ENCODE results near the gene CSMD2. TPM values are rescaled to one million over a fixed set of nuclear protein-coding genes. Genes with fewer than 3 reads are reported as not detected.

CSMD2 gene
- total RNA-seq, 1 experiment from 2014 or later = 13.2 TPM

DNA sequence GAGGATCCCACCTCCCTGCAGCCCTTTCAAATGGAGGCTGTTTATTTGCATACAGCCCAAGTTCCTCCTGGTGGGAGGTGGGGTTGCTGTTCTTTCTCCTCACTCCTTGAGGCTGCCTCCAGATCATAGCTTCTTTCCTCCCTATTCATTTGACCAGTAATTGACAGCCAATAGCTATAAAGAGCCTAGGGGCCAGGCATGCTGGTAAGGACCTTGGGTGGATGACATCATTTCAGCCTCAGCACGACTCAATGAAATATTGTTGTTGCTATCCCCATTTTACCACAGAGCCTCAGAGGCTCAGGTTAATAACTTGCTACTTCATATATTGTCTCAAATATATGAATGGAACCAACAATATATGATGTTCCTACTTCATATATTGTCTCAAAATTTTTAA is 661.5 kb downstream of the CSMD2 start (continued):
- TF ChIP-seq, protein P1, sequence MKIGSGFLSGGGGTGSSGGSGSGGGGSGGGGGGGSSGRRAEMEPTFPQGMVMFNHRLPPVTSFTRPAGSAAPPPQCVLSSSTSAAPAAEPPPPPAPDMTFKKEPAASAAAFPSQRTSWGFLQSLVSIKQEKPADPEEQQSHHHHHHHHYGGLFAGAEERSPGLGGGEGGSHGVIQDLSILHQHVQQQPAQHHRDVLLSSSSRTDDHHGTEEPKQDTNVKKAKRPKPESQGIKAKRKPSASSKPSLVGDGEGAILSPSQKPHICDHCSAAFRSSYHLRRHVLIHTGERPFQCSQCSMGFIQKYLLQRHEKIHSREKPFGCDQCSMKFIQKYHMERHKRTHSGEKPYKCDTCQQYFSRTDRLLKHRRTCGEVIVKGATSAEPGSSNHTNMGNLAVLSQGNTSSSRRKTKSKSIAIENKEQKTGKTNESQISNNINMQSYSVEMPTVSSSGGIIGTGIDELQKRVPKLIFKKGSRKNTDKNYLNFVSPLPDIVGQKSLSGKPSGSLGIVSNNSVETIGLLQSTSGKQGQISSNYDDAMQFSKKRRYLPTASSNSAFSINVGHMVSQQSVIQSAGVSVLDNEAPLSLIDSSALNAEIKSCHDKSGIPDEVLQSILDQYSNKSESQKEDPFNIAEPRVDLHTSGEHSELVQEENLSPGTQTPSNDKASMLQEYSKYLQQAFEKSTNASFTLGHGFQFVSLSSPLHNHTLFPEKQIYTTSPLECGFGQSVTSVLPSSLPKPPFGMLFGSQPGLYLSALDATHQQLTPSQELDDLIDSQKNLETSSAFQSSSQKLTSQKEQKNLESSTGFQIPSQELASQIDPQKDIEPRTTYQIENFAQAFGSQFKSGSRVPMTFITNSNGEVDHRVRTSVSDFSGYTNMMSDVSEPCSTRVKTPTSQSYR (CRISPR knock-in tag; IDR thresholded peaks at IDR 0.05) = no peak
- no peak for TF ChIP-seq CBFB (CRISPR knock-in tag; IDR thresholded peaks at IDR 0.05; ENCODE audit: low read depth)

DNA sequence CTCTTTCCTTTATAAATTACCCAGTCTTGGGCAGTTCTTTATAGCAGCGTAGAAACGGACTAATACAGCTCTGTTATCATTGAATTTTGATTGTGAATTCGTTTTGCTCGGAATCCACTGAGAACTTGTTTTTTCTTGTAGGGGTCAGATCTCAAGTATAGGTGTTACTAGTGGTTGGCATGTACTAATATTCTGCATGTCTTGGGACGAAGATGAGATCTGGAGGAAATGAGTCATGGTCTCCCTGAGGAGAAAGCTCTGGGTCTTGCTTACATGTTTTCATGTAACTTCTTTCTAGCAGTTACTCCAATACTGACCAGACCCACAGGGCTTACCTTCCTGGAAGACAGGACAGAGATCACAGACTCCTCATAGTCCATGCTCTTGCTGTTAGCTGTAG is 662.3 kb downstream of the CSMD2 start:
- no peak for DNase-seq (ENCODE audit: low spot score)
- POLR2A ChIA-PET = no interaction called here

DNA sequence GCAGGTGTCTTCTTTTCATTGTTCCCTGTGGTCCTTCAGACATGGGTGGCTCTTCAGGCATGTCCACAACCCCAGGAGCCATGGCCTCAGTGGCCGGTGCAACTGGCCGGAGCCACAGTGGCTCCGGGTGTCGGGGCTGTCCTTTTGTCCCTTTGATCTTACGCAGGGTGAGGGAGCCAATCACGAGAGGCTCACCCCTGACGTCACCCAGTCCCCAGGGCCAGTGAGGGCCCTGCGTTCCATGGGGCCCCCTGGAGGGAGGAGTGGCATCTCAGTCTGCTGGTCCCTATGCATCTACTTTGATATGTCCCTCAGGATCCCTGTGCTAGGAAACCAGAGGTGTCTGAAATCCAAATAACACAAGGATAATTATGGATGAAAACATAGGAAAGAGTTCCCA is 663.3 kb downstream of the CSMD2 start:
- Mint-ChIP-seq H3K27ac (no peak overlapping the region), H3K27me3 (ENCODE audit: low read depth) (no peaks in the 10 kb centered on the region; the same call in 1 of the 2 replicates), H3K4me1 (peaks cover 9% of the 10 kb centered on the region), H3K9me3 (peaks cover 22% of the 10 kb centered on the region), H3K4me3 (no peak overlapping the region), H3K36me3 (no peaks in the 10 kb centered on the region)
- no peak for DNase-seq (ENCODE audit: low spot score)
- no peak for ATAC-seq
- TF ChIP-seq, protein P2, sequence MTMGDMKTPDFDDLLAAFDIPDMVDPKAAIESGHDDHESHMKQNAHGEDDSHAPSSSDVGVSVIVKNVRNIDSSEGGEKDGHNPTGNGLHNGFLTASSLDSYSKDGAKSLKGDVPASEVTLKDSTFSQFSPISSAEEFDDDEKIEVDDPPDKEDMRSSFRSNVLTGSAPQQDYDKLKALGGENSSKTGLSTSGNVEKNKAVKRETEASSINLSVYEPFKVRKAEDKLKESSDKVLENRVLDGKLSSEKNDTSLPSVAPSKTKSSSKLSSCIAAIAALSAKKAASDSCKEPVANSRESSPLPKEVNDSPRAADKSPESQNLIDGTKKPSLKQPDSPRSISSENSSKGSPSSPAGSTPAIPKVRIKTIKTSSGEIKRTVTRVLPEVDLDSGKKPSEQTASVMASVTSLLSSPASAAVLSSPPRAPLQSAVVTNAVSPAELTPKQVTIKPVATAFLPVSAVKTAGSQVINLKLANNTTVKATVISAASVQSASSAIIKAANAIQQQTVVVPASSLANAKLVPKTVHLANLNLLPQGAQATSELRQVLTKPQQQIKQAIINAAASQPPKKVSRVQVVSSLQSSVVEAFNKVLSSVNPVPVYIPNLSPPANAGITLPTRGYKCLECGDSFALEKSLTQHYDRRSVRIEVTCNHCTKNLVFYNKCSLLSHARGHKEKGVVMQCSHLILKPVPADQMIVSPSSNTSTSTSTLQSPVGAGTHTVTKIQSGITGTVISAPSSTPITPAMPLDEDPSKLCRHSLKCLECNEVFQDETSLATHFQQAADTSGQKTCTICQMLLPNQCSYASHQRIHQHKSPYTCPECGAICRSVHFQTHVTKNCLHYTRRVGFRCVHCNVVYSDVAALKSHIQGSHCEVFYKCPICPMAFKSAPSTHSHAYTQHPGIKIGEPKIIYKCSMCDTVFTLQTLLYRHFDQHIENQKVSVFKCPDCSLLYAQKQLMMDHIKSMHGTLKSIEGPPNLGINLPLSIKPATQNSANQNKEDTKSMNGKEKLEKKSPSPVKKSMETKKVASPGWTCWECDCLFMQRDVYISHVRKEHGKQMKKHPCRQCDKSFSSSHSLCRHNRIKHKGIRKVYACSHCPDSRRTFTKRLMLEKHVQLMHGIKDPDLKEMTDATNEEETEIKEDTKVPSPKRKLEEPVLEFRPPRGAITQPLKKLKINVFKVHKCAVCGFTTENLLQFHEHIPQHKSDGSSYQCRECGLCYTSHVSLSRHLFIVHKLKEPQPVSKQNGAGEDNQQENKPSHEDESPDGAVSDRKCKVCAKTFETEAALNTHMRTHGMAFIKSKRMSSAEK (CRISPR knock-in tag; IDR thresholded peaks at IDR 0.05; ENCODE audit: borderline replicate concordance) = no peak
- TF ChIP-seq SMAD3 (CRISPR knock-in tag; IDR thresholded peaks at IDR 0.05; ENCODE audit: borderline replicate concordance) (no peak), KAT7 (CRISPR knock-in tag; IDR thresholded peaks at IDR 0.05; ENCODE audit: borderline replicate concordance) (no peak)
- CTCF ChIA-PET = interaction anchor here (0.6 kb wide), 1 partner anchor 513 kb away, joined by 3 read pairs; no protein-coding TSS in a partner anchor
- POLR2A ChIA-PET = interaction anchor here (0.6 kb wide), 1 partner anchor 56 kb away, joined by 3 read pairs; no protein-coding TSS in a partner anchor

More for the DNA sequence above, 662.3 kb downstream of the CSMD2 start:
- no peak for ATAC-seq
- Mint-ChIP-seq H3K36me3 (no peaks in the 10 kb centered on the region), H3K4me3 (no peak overlapping the region), H3K27ac (no peak overlapping the region), H3K9me3 (peaks cover 13% of the 10 kb centered on the region), H3K27me3 (ENCODE audit: low read depth) (no peaks in the 10 kb centered on the region; the same call in 1 of the 2 replicates), H3K4me1 (peaks cover 12% of the 10 kb centered on the region)
- CTCF ChIA-PET = no interaction called here
- TF ChIP-seq ZBTB21 (CRISPR knock-in tag; IDR thresholded peaks at IDR 0.05; ENCODE audit: borderline replicate concordance) (no peak), NFYB (CRISPR knock-in tag; conservative IDR thresholded peaks at IDR 0.05; ENCODE audit: low read depth) (no peak)
- TF ChIP-seq, protein P3, sequence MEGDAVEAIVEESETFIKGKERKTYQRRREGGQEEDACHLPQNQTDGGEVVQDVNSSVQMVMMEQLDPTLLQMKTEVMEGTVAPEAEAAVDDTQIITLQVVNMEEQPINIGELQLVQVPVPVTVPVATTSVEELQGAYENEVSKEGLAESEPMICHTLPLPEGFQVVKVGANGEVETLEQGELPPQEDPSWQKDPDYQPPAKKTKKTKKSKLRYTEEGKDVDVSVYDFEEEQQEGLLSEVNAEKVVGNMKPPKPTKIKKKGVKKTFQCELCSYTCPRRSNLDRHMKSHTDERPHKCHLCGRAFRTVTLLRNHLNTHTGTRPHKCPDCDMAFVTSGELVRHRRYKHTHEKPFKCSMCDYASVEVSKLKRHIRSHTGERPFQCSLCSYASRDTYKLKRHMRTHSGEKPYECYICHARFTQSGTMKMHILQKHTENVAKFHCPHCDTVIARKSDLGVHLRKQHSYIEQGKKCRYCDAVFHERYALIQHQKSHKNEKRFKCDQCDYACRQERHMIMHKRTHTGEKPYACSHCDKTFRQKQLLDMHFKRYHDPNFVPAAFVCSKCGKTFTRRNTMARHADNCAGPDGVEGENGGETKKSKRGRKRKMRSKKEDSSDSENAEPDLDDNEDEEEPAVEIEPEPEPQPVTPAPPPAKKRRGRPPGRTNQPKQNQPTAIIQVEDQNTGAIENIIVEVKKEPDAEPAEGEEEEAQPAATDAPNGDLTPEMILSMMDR (IDR thresholded peaks at IDR 0.05) = no peak

DNA sequence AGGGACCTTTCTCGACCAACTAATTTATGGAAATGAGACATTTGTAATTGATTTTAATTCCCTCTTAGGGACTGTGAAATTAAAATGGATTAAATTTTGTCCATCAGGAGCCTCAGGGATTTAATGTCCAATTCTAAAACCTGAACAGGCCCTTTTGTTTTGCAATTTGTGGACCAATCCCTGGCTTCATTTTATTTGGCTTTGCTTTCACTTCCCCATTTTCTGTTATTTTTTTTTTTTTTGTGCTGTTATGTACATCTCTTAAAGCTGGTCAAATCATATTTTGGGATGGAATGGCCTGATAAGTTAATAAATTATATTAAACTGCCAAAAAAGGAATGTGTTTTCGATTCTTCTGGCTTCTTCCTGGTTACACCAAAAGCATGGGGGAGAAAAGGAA is 663.7 kb downstream of the CSMD2 start:
- peaks cover 3% of the 10 kb centered on the region for H3K36me3 Mint-ChIP-seq
- ATAC-seq (no peak), DNase-seq (ENCODE audit: low spot score) (no peak)
- POLR2A ChIA-PET = interaction anchor here (0.6 kb wide), 1 partner anchor 56 kb away, joined by 3 read pairs; no protein-coding TSS in a partner anchor
- peaks cover 9% of the 10 kb centered on the region for H3K4me1 Mint-ChIP-seq
- no peak overlapping the region for H3K4me3 Mint-ChIP-seq
- CTCF ChIA-PET = interaction anchor here (0.6 to 1.5 kb wide), 6 partner anchors 12 to 514 kb away, joined by 3 to 7 read pairs (median 4); no protein-coding TSS in a partner anchor
- no peak overlapping the region for H3K27ac Mint-ChIP-seq
- no peaks in the 10 kb centered on the region; the same call in 1 of the 2 replicates for H3K27me3 Mint-ChIP-seq (ENCODE audit: low read depth)
- peaks cover 27% of the 10 kb centered on the region for H3K9me3 Mint-ChIP-seq
- TF ChIP-seq, protein P4, sequence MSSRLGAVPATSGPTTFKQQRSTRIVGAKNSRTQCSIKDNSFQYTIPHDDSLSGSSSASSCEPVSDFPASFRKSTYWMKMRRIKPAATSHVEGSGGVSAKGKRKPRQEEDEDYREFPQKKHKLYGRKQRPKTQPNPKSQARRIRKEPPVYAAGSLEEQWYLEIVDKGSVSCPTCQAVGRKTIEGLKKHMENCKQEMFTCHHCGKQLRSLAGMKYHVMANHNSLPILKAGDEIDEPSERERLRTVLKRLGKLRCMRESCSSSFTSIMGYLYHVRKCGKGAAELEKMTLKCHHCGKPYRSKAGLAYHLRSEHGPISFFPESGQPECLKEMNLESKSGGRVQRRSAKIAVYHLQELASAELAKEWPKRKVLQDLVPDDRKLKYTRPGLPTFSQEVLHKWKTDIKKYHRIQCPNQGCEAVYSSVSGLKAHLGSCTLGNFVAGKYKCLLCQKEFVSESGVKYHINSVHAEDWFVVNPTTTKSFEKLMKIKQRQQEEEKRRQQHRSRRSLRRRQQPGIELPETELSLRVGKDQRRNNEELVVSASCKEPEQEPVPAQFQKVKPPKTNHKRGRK (CRISPR knock-in tag; IDR thresholded peaks at IDR 0.05; ENCODE audit: borderline replicate concordance) = no peak
- TF ChIP-seq, protein P5, sequence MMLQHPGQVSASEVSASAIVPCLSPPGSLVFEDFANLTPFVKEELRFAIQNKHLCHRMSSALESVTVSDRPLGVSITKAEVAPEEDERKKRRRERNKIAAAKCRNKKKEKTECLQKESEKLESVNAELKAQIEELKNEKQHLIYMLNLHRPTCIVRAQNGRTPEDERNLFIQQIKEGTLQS (CRISPR knock-in tag; conservative IDR thresholded peaks at IDR 0.05) = no peak
- TF ChIP-seq, protein P6, sequence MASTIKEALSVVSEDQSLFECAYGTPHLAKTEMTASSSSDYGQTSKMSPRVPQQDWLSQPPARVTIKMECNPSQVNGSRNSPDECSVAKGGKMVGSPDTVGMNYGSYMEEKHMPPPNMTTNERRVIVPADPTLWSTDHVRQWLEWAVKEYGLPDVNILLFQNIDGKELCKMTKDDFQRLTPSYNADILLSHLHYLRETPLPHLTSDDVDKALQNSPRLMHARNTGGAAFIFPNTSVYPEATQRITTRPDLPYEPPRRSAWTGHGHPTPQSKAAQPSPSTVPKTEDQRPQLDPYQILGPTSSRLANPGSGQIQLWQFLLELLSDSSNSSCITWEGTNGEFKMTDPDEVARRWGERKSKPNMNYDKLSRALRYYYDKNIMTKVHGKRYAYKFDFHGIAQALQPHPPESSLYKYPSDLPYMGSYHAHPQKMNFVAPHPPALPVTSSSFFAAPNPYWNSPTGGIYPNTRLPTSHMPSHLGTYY (CRISPR knock-in tag; IDR thresholded peaks at IDR 0.05) = no peak
- TF ChIP-seq ZNF232 (CRISPR knock-in tag; IDR thresholded peaks at IDR 0.05) (no peak), FOXJ3 (CRISPR knock-in tag; IDR thresholded peaks at IDR 0.05; ENCODE audit: borderline replicate concordance) (no peak), ZNF263 (CRISPR knock-in tag; IDR thresholded peaks at IDR 0.05; ENCODE audit: low read depth) (no peak), GABPB1 (CRISPR knock-in tag; IDR thresholded peaks at IDR 0.05) (no peak), TEAD1 (CRISPR knock-in tag; IDR thresholded peaks at IDR 0.05) (no peak), ZNF121 (CRISPR knock-in tag; IDR thresholded peaks at IDR 0.05) (no peak), ATF1 (CRISPR knock-in tag; IDR thresholded peaks at IDR 0.05) (no peak), PRRX2 (CRISPR knock-in tag; IDR thresholded peaks at IDR 0.05) (no peak)

Data from WTC11 (cell line).